ENCODE results near the gene OR10AD1.

- TF ChIP-seq POLR2A (IDR thresholded peaks at IDR 0.05), result no peak
- no peak for TF ChIP-seq CTCF (IDR thresholded peaks at IDR 0.05)
Observed at GRCh38 chr12:48185181-48185919, 17.7 kb downstream of the OR10AD1 start.

Data from right lobe of liver (tissue), 4 donors.